BJ (cell line): Measurements from ENCODE around the gene ERC1. TPM values are rescaled to one million over a fixed set of nuclear protein-coding genes. Genes with fewer than 3 reads are reported as not detected.

Source experiments
- CTCF ChIA-PET: fragments of 350-600 bp; formaldehyde crosslinking; extraction: SDS; loops from one replicate; lab custom pipeline; 2021; ENCODE audit warnings: antibody characterized with exemption, inconsistent platforms; lab: Yijun Ruan, JAX
- POLR2A ChIA-PET: fragments of 300-600 bp; sonication (Branson Sonifier 250); formaldehyde crosslinking; extraction: SDS; loops from one replicate; lab custom pipeline; 2021; ENCODE audit warnings: antibody characterized with exemption; lab: Charles Lee
- DNase-seq: peaks from one replicate; pipeline ENCODE4 v3.0.0-alpha.2; 2011; ENCODE audit warnings: low read depth
- H3K27me3 ChIP-seq: 2 replicates; pipeline ENCODE4 v1.6.0; 2011; ENCODE audit warnings: low read length; ENCODE audit not compliant: control insufficient read depth, insufficient read depth
- H3K36me3 ChIP-seq: 2 replicates; pipeline ENCODE4 v1.5.1; 2011; ENCODE audit warnings: low read length; ENCODE audit not compliant: control insufficient read depth, insufficient read depth
- H3K4me3 ChIP-seq: 2 replicates; pipeline ENCODE4 v1.5.1; 2011; ENCODE audit warnings: low read depth, mild to moderate bottlenecking, control low read depth, low read length
- CTCF ChIP-seq: IDR thresholded peaks from 2 replicates; pipeline ENCODE4 v1.5.1; 2011; ENCODE audit warnings: low read depth, mild to moderate bottlenecking, control low read depth, inconsistent platforms, low read length, moderate library complexity; ENCODE audit not compliant: insufficient read depth
- polyA plus RNA-seq: library from polyadenylated mRNA; depleted of rRNA; stranded (reverse); fragments of >200 nt; gene quantifications from 2 replicates; pipeline ENCODE4 v1.2.3, GENCODE V29; 2011

Gene ERC1
- polyA plus RNA-seq, 1 experiment = 14.5 TPM

DNA sequence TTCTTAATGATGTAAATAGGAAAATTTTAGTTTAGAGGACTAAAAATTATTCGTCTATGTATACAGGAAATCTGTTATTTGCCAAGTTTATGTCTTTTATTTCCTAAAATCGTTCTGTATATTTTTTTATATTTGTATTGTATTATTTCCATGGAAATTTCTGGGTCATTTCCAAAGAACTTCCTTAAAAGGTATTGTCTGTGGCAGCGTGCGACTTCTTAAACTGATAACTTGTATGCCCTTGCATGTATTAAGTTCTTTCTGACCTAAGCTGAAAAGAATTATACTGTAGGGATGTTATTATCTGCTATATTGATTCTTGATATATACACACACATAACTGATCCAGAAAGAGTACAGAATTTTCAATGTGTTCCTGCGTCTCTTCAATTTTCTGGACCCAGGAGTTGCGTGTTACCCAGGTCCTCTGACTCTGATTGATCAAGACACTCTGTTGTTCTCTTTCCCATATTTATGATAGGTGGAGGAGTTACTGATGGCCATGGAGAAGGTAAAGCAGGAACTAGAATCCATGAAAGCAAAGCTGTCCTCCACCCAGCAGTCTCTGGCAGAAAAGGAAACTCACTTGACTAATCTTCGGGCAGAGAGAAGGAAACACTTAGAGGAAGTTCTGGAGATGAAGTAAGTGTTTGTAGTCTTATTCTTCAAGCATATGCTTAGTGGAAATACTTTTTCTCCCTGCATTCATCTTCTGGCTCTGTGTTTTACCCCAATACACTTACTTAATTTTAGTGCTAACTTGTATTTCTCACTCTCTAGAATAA is 298.5 kb downstream of the ERC1 start:
- ChIA-PET POLR2A (no interaction called here), CTCF (no interaction called here)

GRCh38 chr12:1290716-1291115 is 299.7 kb downstream of the ERC1 start:
- DNase-seq = no peak
- Histone ChIP-seq H3K4me3 (no peak overlapping the region), H3K36me3 (peaks cover 2% of the 10 kb centered on the region), H3K27me3 (no peaks in the 10 kb centered on the region)
- POLR2A ChIA-PET = no interaction called here
- CTCF ChIA-PET = no interaction called here
- no peak for TF ChIP-seq CTCF

More for the DNA sequence above, 298.5 kb downstream of the ERC1 start:
- H3K36me3 ChIP-seq = peaks cover 2% of the 10 kb centered on the region; the same call in 1 of the 2 replicates
- H3K27me3 ChIP-seq = no peaks in the 10 kb centered on the region
- no peak for DNase-seq
- no peak for TF ChIP-seq CTCF
- no peak overlapping the region for H3K4me3 ChIP-seq

DNA sequence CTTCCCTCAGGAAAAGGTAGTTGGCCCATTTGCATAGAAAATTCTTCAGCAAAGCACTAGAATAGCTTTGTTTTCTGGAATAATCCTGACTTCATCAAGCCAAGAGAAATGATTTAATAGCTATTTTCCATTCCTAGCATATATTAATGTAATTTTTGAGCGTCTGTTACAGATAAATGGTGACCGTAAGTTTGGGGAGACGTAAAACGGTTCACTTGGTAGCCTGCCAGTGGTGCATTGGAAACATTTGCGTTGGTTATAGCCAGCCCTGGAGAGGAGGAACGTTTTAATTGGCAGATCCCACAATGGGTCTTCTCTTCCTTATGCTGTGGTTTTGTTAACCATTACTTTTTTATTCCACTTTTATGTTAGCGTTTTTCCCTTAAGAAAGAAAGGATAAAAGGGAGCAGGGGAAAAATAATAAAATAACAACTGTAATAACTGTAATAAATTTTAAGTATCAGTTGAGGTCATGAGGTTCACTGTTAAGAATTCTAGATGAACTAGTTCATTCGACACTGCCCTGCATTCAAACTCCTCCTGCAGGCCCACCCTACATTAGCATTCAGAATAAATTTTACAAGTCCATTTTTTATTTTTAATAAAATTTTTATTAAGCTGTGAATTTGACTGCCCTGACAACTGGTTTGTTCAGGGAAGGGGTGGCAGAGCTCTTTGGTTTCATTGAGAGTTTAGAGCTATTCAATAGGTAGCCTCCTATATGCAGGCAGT is 300.7 kb downstream of the ERC1 start:
- no peaks in the 10 kb centered on the region for H3K27me3 ChIP-seq
- POLR2A ChIA-PET = interaction anchor here (0.6 kb wide), 1 partner anchor 320 kb away, joined by 7 read pairs; no protein-coding TSS in a partner anchor
- CTCF ChIA-PET = interaction anchor here (0.6 kb wide), 1 partner anchor 294 kb away, joined by 3 read pairs; no protein-coding TSS in a partner anchor
- H3K4me3 ChIP-seq = no peak overlapping the region
- H3K36me3 ChIP-seq = peaks cover 2% of the 10 kb centered on the region
- no peak for DNase-seq
- TF ChIP-seq CTCF = no peak

DNA sequence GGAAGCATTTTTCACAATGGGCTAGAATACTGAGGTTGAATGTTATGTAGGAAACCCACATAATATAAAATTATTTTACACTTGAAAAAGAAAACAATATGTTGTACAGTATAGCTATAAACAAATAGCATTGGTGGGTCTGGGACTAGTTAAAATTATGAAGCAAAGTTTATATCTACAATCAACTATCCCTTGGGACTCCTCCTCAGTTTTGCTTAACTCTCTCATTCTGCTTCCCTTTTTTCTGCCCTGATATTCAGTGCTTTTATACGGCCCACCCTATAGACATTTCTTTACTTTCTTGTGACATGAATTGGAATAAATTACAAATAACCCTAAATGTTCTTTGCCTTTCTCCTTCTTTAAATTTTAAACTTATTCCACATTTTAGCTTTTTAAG is 302.9 kb downstream of the ERC1 start:
- H3K27me3 ChIP-seq = no peaks in the 10 kb centered on the region
- peaks cover 2% of the 10 kb centered on the region for H3K36me3 ChIP-seq
- no peak overlapping the region for H3K4me3 ChIP-seq
- ChIA-PET CTCF (no interaction called here), POLR2A (no interaction called here)
- no peak for DNase-seq
- TF ChIP-seq CTCF = no peak

GRCh38 chr12:1297206-1297605 is 306.2 kb downstream of the ERC1 start:
- DNase-seq = peak; percentile 23
- no peaks in the 10 kb centered on the region for H3K27me3 ChIP-seq

More at GRCh38 chr12:1297206-1297605, 306.2 kb downstream of the ERC1 start:
- CTCF ChIA-PET = interaction anchor here (0.7 to 0.9 kb wide), 2 partner anchors 8 to 43 kb away, joined by 3 read pairs; no protein-coding TSS in a partner anchor
- POLR2A ChIA-PET = interaction anchor here (0.7 kb wide), 1 partner anchor 16 kb away, joined by 18 read pairs; no protein-coding TSS in a partner anchor
- H3K4me3 ChIP-seq = no peak overlapping the region
- no peaks in the 10 kb centered on the region; the same call in 1 of the 2 replicates for H3K36me3 ChIP-seq
- no peak for TF ChIP-seq CTCF
